HG03521 (cell line): ENCODE measurements around the gene TPRA1.

Experiments used
- ATAC-seq: cut with Tn5 transposase; IDR thresholded peaks from one replicate; pipeline ENCODE4 v1.9.1; 2021; ENCODE audit warnings: mild to moderate bottlenecking, moderate library complexity; ENCODE audit not compliant: unreplicated experiment

TPRA1 gene

GRCh38 chr3:127566833-127567232 lies 23.7 kb downstream of the TPRA1 start:
- no peak for ATAC-seq

GRCh38 chr3:127565711-127566110 lies 24.8 kb downstream of the TPRA1 start:
- no peak for ATAC-seq

GRCh38 chr3:127560051-127560787 lies 30.3 kb downstream of the TPRA1 start:
- ATAC-seq, result no peak

GRCh38 chr3:127556565-127556964 lies 34.0 kb downstream of the TPRA1 start:
- ATAC-seq, result no peak

DNA sequence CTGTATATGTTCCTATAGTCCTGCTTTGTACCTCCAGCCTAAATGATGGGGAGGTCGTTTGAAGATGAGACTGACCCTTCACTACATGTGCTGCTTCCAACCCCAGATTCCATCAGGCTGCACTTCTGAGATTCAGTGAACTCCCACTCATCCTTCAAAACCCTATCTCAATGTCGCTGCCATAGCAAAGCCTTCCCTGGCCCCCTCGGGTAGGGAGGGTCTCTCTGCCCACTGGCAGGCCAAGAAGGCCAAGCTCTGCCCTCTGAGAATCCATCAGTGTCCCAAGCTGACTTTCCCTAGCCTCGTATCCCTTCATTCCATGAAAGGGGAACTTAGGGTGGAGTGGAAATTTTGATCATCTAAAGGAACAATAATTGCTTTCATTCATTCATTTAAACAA lies 35.4 kb downstream of the TPRA1 start:
- ATAC-seq, result no peak

DNA sequence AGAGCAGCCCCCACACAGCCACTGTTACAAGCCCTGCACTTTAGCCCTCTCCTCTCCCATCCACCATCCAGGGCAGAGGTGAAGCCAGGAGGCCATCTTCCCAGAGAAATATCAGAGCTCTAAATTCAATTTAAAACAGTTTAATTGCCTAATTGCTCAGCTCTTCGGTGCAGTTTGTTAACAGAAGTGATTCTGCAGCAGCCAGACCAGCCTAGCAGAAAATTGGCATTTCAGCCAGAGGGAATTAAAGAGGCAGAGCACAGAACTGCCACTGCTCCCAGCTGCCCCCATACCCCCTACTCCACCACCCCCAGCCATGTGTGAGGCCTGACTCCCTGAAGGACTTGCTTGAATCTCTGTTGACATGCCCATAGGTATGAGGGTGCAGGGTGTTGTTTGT lies 38.5 kb downstream of the TPRA1 start:
- no peak for ATAC-seq

- no peak for ATAC-seq
Observed at GRCh38 chr3:127551178-127551577, 39.4 kb downstream of the TPRA1 start.

DNA sequence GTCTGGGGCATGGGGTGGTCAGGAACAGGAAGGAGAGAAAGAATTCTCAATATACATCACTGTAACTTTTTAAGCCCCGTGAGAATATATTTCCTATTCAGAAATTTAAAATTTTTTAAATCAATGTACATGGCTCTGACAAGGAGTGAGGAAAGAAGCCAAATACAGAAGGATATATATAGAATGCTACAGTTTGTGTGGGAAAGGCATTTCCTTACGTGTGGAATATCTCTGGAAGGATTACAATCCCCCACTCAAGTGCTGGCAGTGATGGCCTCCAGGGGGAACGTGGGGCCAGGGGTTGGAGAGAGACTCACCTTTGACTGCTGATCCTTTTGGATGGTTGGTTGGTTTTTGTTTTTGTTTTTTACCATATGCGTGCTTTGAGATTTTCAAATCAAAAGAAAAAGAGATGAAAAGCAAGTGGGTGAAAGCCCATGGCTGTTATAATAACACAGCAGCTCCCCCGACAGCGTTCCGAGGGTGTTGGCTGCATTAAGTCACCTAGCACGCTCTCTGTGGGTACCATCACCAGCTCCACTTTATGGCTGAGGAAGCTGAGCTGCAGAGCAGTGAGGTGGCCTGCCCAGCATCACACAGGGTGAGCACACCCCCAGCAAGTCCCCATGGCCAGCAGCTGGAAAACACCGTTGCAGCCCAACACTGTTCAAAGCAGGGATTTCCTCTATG lies 39.9 kb downstream of the TPRA1 start:
- ATAC-seq, result no peak

- ATAC-seq, result no peak
Observed at GRCh38 chr3:127549826-127550467, 40.6 kb downstream of the TPRA1 start.

DNA sequence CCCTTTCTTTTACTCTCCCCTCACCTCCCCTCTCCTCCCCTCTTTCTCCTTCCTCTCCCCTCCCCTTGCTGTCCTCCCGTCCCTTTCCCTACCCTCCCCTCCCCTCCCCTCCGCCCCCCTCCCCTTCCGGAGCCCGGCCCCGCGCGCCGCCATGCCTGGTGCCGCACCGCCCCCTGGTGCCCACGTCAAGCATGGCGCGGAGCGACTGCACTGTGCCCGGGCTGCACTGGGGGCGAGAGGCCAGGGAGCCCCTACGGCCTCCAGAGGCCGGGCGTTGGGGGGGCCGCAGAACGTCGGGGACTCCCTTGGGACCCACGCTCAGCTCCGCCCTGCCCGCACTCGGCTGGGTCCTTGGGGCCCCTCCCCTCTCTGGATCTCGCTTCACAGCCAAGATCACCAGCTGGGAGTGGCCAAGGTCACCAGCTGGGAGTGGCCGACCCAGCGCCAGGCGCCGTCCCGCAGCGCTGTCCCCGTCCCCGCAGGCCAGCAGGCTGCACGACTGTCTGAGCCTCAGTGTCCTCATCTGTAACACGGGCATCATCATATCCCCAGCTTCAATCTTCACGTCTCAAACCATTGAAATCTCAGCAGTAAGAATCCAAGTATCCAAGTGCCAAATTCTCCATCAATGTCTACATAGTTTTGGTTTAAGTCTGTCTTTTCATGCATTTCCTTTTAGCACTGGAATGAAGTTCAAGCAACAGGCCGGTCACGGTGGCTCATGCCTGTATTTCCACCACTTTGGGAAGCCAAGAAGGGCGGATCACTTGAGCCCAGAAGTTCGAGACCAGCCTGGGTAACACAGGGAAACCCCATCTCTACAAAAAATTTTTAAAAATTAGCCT lies 42.5 kb downstream of the TPRA1 start:
- ATAC-seq, result peak; percentile 51

DNA sequence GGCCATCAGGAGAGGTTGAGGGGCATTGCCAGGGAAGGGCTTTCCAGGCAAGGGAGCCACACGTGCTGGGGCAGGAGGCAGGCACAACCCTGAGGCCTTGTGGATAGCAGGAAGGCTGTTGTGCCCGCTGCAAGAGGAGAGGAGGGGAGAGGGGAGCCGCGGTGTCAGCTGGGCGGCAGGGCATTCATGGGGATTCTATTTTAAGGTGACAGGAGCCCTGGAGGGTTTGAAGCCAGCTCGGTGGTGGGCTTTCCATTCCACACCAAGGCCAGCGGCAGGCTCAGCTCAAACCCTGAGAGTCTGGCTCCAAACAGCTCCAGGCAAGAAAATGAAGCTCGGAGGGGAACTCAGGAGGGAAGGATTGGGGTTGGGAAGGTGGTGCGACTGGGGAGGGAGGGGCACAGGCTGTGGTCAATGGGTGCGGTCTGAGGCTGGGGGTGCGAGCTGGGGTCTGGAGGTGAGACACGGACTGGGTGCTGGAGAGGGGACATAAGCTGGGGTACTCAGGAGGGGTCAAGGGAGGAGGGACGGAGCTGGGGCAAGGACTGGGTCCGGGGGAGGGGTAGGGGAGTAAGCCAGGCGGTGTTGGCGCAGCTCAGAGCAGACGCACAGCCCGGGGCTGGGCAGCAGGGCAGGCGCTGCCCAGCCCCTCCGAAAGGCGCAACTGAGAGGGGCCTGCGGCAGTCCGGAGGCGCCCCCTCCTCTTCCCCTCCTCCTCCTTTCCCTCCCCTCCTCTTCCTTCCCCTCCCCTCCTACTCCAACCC lies 43.4 kb downstream of the TPRA1 start:
- no peak for ATAC-seq

DNA sequence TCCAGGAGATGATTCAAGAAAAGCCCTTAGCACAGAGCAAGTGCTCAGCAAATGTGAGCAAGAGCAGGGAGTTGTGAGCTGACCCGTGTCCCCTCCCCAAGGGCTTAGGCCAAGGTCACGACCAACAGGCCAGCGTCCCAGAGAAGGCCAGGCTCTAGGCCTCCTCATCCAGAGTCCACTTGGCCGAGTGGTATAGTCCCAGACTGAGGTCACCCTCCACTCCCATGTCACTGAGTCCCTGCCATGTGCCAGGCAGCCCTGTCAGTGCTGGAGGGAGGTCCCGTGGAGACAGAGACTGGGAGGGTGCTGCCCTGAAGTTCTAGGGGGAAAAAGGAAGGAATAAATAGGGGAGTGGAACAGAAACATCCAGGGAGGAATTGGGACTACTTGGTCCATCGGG lies 44.0 kb downstream of the TPRA1 start:
- no peak for ATAC-seq

DNA sequence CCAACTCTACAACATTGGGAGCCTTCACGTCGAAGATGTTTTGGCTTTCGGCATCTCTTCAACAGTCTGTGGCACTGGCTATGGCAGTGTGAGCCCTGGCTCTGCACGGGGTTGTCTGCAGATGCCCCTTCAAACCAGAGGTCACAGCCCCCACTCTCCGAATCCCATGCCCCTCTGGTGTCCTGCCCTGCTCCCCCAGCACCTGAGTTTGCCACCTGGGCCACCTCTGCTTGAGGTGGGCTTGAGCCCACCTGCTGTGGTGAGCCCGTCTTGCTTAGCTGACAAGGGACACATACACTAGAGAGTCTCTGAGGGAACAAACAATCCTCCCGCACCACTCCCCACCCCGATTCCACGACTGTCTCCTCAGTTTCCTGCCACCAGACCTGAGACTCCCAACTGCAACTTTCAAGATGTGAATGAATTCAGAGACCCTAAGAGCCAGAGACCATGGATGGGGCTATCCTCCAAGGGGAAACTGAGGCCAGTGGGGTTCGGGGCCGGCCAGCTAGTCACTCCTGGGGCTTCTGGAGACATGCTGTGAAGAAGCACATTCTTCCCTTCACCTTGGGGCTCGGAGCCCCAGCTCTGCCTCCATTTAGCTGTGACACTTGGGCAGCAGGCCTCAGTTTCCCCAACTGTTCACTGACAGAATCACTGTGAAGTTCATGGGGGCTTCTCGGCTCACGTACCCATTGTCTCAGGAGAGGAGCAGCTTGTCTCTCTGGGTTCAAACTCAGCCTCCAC lies 44.6 kb downstream of the TPRA1 start:
- no peak for ATAC-seq

- no peak for ATAC-seq
Observed at GRCh38 chr3:127545216-127545615, 45.3 kb downstream of the TPRA1 start.

DNA sequence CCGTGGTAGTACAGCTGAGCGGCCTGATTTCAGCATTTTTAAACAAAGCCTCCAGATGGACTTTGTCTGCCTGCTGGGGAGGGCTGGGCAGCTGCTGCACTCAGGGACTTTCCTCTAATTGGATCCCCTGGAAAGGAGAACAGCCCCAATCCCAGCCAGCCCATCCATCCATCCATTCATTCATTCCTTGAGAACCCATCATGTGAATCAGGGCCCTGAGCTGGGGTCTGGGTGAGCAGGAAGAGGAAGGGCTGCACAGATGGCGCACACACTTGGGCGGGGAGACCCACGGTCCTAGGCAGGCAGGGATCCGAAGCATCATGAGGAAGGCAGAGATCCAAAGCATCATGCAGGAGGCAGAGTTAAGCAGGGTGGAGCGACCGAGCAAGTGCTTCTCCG lies 45.7 kb downstream of the TPRA1 start:
- no peak for ATAC-seq

DNA sequence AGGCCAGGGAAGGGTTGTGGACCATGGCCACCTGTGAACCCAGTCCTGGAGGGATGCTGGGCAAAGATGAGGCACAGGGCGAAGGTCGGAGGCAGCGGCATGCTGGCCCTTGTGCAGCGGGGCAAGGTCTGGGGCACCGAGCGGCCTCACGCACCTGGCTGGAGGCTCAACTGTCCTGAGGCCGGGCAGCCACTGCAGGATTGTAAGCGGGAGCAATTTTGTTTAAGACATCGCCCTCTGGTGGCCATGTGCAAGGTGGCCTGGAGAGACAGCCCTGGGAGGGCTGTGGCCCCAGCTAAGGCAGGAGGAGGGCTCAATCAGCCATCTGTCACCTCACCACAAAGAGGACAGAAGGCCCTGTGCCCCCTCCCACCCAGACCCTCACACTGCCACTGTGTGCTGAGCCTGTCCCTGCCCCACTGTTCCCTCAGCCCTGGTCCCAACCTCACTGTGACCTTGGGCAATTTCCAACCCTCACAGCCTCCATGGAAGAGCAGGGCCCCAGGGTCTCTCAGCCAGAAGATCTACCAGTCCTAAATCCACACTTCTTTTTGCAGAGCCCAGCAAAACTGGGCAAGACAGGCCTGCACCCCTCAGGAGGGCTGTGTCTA lies 46.2 kb downstream of the TPRA1 start:
- ATAC-seq, result peak; percentile 43

DNA sequence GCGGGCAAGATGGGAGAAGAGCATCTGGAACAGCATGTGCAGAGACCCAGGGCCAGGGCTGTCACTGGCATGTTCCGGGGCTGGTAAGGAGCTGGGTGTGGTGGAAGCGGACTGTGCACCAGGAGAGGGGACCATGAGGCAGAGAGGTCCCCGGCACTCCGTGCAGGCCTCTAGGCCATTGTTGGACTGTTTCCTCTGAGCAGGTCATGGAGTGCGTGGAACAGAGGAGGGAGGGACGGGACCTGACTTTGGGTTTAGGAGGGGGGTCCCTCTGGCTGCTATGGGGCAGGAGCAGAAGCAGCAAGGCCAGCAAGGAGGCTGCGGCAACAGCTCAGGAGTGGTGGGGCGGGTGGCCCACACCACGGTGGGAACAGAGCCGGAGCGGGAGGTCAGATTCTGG lies 47.1 kb downstream of the TPRA1 start:
- ATAC-seq, result no peak

DNA sequence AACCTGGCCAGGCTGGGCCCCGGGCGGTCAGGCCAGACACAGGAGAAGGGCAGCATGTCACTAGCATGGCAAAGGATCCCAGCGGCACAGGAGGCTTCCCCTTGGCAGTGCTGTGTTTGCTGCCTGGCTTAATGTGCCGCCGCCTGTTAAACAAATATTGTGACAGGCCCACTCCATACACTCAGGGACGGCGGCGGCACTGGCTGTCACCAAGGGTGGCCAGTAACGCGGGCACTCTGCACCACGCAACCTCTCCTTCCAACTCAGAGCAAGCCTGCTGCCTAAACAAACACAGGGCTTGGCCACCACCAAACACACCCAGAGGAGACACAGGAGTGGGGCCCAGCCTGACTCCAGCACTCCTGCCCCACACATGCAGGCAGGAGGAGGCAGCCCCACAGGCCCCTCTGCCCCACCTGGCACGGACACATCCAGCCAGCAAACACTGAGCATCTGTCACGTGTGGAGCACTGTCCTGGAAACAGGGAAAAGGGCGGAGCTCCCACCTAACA lies 48.0 kb downstream of the TPRA1 start:
- no peak for ATAC-seq

GRCh38 chr3:127541320-127541719 lies 49.2 kb downstream of the TPRA1 start:
- no peak for ATAC-seq
